Cardiac atrium fibroblast (primary cell): ENCODE results near the gene MCUR1. TPM values are rescaled to one million over a fixed set of nuclear protein-coding genes. Genes with fewer than 3 reads are reported as not detected.

Source experiments
- total RNA-seq: library from RNA; depleted of rRNA; stranded (reverse); fragments of >200 nt; gene quantifications from 2 replicates; pipeline ENCODE4 v1.2.3, GENCODE V29; 2015

Gene MCUR1, protein sequence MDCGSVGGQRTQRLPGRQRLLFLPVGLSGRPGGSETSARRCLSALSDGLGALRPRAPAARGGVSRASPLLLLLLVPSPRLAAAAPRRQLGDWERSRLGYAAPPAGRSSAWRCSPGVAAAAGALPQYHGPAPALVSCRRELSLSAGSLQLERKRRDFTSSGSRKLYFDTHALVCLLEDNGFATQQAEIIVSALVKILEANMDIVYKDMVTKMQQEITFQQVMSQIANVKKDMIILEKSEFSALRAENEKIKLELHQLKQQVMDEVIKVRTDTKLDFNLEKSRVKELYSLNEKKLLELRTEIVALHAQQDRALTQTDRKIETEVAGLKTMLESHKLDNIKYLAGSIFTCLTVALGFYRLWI
- total RNA-seq: 6.5 and 8.1 TPM in 2 replicates

DNA sequence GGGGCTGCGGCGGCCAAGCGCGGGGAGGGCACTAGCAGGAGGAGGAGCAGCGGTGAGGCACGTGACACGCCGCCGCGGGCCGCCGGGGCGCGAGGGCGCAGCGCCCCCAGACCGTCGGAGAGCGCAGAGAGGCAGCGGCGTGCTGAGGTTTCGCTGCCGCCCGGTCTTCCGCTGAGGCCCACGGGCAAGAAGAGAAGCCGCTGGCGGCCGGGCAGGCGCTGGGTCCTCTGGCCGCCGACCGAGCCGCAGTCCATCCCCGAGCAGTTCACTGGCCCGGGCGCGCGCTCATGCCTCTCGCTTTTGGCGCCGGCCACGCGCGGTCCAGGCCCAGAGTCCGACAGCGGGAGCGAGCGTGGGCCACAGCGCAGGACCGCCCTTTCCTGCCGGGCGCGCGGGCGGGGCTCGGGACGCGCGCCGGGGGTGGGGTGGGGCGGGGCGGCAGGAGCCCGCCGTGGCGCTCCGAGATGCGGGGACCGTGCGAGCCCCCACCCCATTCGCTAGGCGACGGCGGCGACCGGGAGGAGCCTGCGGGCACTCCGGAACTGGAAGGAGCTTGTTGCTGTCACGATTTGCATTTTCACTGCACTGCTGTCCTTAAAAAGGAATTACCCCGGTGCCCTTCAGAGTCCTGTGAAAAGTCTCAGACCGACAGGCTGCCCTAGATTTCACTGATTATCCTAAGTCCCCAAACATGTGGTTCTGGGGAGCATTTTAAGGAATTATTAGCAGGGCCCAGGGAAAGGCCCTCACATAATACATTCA lies at the start of gene MCUR1:
Gene MCUR1, minus strand, starts transcription at position 382 of the 762 bp plus-strand sequence. Its CDS starts 128 bp downstream, at position 254.

Other genes with a start within 250 kb of the MCUR1 start
- 2.9 and 5.5 TPM in 2 replicates for gene SIRT5, start 240.0 kb downstream of the MCUR1 start, total RNA-seq
- gene NOL7, start 199.2 kb downstream of the MCUR1 start, total RNA-seq: 50.7 and 69.5 TPM in 2 replicates
- gene RANBP9, start 102.7 kb downstream of the MCUR1 start, total RNA-seq: 21.5 and 22.8 TPM in 2 replicates
- gene RNF182, start 110.4 kb upstream of the MCUR1 start, total RNA-seq: not detected in 2 replicates